Measurements from ENCODE around the gene MEFV. TPM values are rescaled to one million over a fixed set of nuclear protein-coding genes. Genes with fewer than 3 reads are reported as not detected.

Gene MEFV
- total and polyA plus RNA-seq, 2 of the 13 experiments (the other 11 are each of a cell fraction or from before 2014, with no cell fraction given) = 0.22 TPM; not detected in 1

- TF ChIP-seq, protein P1, sequence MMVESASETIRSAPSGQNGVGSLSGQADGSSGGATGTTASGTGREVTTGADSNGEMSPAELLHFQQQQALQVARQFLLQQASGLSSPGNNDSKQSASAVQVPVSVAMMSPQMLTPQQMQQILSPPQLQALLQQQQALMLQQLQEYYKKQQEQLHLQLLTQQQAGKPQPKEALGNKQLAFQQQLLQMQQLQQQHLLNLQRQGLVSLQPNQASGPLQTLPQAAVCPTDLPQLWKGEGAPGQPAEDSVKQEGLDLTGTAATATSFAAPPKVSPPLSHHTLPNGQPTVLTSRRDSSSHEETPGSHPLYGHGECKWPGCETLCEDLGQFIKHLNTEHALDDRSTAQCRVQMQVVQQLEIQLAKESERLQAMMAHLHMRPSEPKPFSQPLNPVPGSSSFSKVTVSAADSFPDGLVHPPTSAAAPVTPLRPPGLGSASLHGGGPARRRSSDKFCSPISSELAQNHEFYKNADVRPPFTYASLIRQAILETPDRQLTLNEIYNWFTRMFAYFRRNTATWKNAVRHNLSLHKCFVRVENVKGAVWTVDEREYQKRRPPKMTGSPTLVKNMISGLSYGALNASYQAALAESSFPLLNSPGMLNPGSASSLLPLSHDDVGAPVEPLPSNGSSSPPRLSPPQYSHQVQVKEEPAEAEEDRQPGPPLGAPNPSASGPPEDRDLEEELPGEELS (CRISPR knock-in tag; IDR thresholded peaks at IDR 0.05) = no peak
- TF ChIP-seq ZFP1 (CRISPR knock-in tag; IDR thresholded peaks at IDR 0.05) (no peak; the same call in 1 of the 2 replicates), ZNF33A (CRISPR knock-in tag; IDR thresholded peaks at IDR 0.05; ENCODE audit: borderline replicate concordance) (no peak), ZNF260 (CRISPR knock-in tag; IDR thresholded peaks at IDR 0.05; ENCODE audit: borderline replicate concordance, low read depth) (no peak), ZNF367 (CRISPR knock-in tag; IDR thresholded peaks at IDR 0.05; ENCODE audit: borderline replicate concordance) (no peak), REXO4 (CRISPR knock-in tag; IDR thresholded peaks at IDR 0.05; ENCODE audit: borderline replicate concordance) (no peak), MBD4 (IDR thresholded peaks at IDR 0.05; ENCODE audit: borderline replicate concordance, low read length) (no peak), ZNF441 (CRISPR knock-in tag; IDR thresholded peaks at IDR 0.05; ENCODE audit: borderline replicate concordance) (no peak; the same call in 1 of the 2 replicates), NR2C2 (CRISPR knock-in tag; IDR thresholded peaks at IDR 0.05; ENCODE audit: borderline replicate concordance) (no peak), CSRNP1 (CRISPR knock-in tag; IDR thresholded peaks at IDR 0.05) (no peak), ZNF136 (CRISPR knock-in tag; IDR thresholded peaks at IDR 0.05; ENCODE audit: low read depth) (no peak), SNAPC2 (CRISPR knock-in tag; IDR thresholded peaks at IDR 0.05) (no peak), ETV6 (CRISPR knock-in tag; conservative IDR thresholded peaks at IDR 0.05) (no peak), ZKSCAN5 (CRISPR knock-in tag; IDR thresholded peaks at IDR 0.05) (no peak), ZNF44 (CRISPR knock-in tag; IDR thresholded peaks at IDR 0.05) (no peak; the same call in 1 of the 2 replicates), MED8 (CRISPR knock-in tag; IDR thresholded peaks at IDR 0.05; ENCODE audit: insufficient replicate concordance) (peak; percentile 57), ZSCAN25 (CRISPR knock-in tag; IDR thresholded peaks at IDR 0.05) (no peak), MYC (CRISPR knock-in tag; IDR thresholded peaks at IDR 0.05; ENCODE audit: borderline replicate concordance) (no peak; the same call in 1 of the 2 replicates), ZNF564 (CRISPR knock-in tag; IDR thresholded peaks at IDR 0.05) (peak; percentile 49), POLR2AphosphoS5 (IDR thresholded peaks at IDR 0.05; ENCODE audit: low read depth, low read length) (no peak; the same call in 1 of the 2 replicates)
- TF ChIP-seq, protein P2, sequence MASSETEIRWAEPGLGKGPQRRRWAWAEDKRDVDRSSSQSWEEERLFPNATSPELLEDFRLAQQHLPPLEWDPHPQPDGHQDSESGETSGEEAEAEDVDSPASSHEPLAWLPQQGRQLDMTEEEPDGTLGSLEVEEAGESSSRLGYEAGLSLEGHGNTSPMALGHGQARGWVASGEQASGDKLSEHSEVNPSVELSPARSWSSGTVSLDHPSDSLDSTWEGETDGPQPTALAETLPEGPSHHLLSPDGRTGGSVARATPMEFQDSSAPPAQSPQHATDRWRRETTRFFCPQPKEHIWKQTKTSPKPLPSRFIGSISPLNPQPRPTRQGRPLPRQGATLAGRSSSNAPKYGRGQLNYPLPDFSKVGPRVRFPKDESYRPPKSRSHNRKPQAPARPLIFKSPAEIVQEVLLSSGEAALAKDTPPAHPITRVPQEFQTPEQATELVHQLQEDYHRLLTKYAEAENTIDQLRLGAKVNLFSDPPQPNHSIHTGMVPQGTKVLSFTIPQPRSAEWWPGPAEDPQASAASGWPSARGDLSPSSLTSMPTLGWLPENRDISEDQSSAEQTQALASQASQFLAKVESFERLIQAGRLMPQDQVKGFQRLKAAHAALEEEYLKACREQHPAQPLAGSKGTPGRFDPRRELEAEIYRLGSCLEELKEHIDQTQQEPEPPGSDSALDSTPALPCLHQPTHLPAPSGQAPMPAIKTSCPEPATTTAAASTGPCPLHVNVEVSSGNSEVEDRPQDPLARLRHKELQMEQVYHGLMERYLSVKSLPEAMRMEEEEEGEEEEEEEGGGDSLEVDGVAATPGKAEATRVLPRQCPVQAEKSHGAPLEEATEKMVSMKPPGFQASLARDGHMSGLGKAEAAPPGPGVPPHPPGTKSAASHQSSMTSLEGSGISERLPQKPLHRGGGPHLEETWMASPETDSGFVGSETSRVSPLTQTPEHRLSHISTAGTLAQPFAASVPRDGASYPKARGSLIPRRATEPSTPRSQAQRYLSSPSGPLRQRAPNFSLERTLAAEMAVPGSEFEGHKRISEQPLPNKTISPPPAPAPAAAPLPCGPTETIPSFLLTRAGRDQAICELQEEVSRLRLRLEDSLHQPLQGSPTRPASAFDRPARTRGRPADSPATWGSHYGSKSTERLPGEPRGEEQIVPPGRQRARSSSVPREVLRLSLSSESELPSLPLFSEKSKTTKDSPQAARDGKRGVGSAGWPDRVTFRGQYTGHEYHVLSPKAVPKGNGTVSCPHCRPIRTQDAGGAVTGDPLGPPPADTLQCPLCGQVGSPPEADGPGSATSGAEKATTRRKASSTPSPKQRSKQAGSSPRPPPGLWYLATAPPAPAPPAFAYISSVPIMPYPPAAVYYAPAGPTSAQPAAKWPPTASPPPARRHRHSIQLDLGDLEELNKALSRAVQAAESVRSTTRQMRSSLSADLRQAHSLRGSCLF (CRISPR knock-in tag; IDR thresholded peaks at IDR 0.05; ENCODE audit: borderline replicate concordance) = no peak; the same call in 1 of the 2 replicates
Observed at GRCh38 chr16:3282103-3282729, 25.8 kb upstream of the MEFV start (continued).
